ENCODE data around the gene PPP6C.

DNA sequence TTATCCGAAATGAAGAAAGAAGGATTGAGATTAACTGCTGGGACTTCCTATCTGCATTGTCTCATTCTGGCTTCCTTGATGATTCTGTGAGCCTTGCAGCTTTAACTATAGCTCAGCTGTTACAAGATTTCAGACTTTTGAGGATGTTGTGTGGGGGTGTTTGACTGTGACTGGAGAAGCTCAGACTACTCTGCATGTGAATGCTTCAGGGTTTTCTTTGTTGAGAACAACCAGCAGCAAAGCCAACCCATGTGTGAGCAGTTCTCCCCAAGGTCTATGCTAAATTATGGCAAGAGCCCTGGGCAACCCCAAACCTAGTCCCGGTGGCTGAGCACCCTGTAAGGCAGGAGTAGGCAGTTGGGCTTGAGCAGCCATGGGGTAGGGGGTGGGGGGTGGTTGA, 37.9 kb downstream of the PPP6C start:
- TF ChIP-seq YY1 (IDR thresholded peaks at IDR 0.05; ENCODE audit: insufficient read depth, insufficient read length), result no peak
- TF ChIP-seq ZNF274 (IDR thresholded peaks at IDR 0.05; ENCODE audit: low read depth, low read length), result no peak

All from NT2/D1 (cell line).